ENCODE data around the gene CYBRD1.

- TF ChIP-seq RFX5 (IDR thresholded peaks at IDR 0.05; ENCODE audit: low read depth, low read length) = no peak
- TF ChIP-seq HCFC1 (IDR thresholded peaks at IDR 0.05; ENCODE audit: low read length) = no peak
Measured at GRCh38 chr2:171578127-171578803, 56.0 kb downstream of the CYBRD1 start.
